WTC11 (cell line): Measurements from ENCODE around the gene FAM221B.

Experiments
- CTCF ChIP-seq: fragments of 200-600 bp; IDR thresholded peaks from 2 replicates; pipeline ENCODE4 v1.8.0; 2022; ENCODE audit warnings: antibody characterized with exemption
- ESRRA ChIP-seq: sonication (generic); formaldehyde crosslinking; IDR thresholded peaks from 2 replicates; pipeline ENCODE4 v1.8.1; 2022; ENCODE audit warnings: mild to moderate bottlenecking, missing genetic modification reagents, borderline replicate concordance
- FOXP1 ChIP-seq: sonication (generic); formaldehyde crosslinking; IDR thresholded peaks from 2 replicates; pipeline ENCODE4 v1.8.0; 2022; ENCODE audit warnings: missing genetic modification reagents, mild to moderate bottlenecking, moderate library complexity, borderline replicate concordance
- IRF2 ChIP-seq: sonication (generic); formaldehyde crosslinking; IDR thresholded peaks from 2 replicates; pipeline ENCODE4 v1.8.0; 2022; ENCODE audit warnings: low read depth, missing genetic modification reagents, borderline replicate concordance
- MAX ChIP-seq: sonication (generic); formaldehyde crosslinking; IDR thresholded peaks from 2 replicates; pipeline ENCODE4 v1.8.0; 2022; ENCODE audit warnings: mild to moderate bottlenecking, missing genetic modification reagents
- NFYB ChIP-seq: sonication (generic); formaldehyde crosslinking; conservative IDR thresholded peaks from 2 replicates; pipeline ENCODE4 v1.8.0; 2022; ENCODE audit warnings: low read depth, missing genetic modification reagents
- NR2C2 ChIP-seq: sonication (generic); formaldehyde crosslinking; IDR thresholded peaks from 2 replicates; pipeline ENCODE4 v1.8.0; 2022; ENCODE audit warnings: mild to moderate bottlenecking, missing genetic modification reagents
- SMAD3 ChIP-seq: sonication (generic); formaldehyde crosslinking; IDR thresholded peaks from 2 replicates; pipeline ENCODE4 v1.8.0; 2022; ENCODE audit warnings: missing genetic modification reagents, mild to moderate bottlenecking, borderline replicate concordance
- SP1 ChIP-seq: sonication (generic); formaldehyde crosslinking; conservative IDR thresholded peaks from 2 replicates; pipeline ENCODE4 v1.8.1; 2022; ENCODE audit warnings: missing genetic modification reagents
- USF2 ChIP-seq: sonication (generic); formaldehyde crosslinking; IDR thresholded peaks from 2 replicates; pipeline ENCODE4 v1.8.1; 2023; ENCODE audit warnings: mild to moderate bottlenecking, missing genetic modification reagents, moderate library complexity
- ZBTB21 ChIP-seq: sonication (generic); formaldehyde crosslinking; IDR thresholded peaks from 2 replicates; pipeline ENCODE4 v1.8.1; 2023; ENCODE audit warnings: mild to moderate bottlenecking, missing genetic modification reagents, borderline replicate concordance
- ZNF121 ChIP-seq: sonication (generic); formaldehyde crosslinking; IDR thresholded peaks from 2 replicates; pipeline ENCODE4 v1.8.0; 2023; ENCODE audit warnings: missing genetic modification reagents

DNA sequence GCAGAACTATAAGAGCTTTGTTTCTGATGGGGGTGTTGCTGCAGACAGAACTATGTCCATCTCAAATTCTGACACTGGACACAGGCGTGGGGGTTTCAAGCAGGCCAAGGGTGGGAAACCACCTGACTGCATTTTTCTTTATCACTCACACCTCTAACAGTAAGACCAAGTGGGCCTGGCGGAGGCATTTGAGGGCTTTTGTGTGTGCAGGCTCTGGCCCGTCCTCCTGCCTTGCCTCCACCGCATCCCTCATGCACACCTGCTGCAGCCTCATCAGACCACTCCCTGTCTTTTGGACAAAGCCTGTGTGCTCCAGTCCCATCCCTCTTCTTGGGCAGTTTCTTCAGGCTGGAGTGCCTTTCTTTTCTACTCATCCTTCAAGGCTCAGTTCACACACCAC, 33.8 kb upstream of the FAM221B start:
- TF ChIP-seq USF2 (CRISPR knock-in tag), result no peak
- no peak for TF ChIP-seq SMAD3
- no peak for TF ChIP-seq CTCF
- no peak for TF ChIP-seq SP1 (CRISPR knock-in tag)
- no peak for TF ChIP-seq ZNF121 (CRISPR knock-in tag)
- no peak for TF ChIP-seq MAX (CRISPR knock-in tag)
- no peak for TF ChIP-seq NFYB (CRISPR knock-in tag)
- TF ChIP-seq NR2C2, result no peak
- TF ChIP-seq ESRRA (CRISPR knock-in tag), result no peak
- no peak for TF ChIP-seq FOXP1 (CRISPR knock-in tag)
- TF ChIP-seq IRF2 (CRISPR knock-in tag), result no peak
- TF ChIP-seq ZBTB21 (CRISPR knock-in tag), result no peak
